Astrocyte (in vitro differentiated cells and primary cell): ENCODE results near the gene C5orf24. TPM values are rescaled to one million over a fixed set of nuclear protein-coding genes. Genes with fewer than 3 reads are reported as not detected.

Source experiments
- DNase-seq: peaks from one replicate; pipeline ENCODE4 v3.0.0-alpha.2; 2010; ENCODE audit warnings: low read depth
- FAIRE-seq: peaks from 2 replicates; lab custom pipeline; 2011; peaks lifted over from hg19 to GRCh38; lab: Jason Lieb, UNC
- H2AFZ ChIP-seq: 2 replicates; pipeline ENCODE4 v1.6.0; 2012; ENCODE audit warnings: low read depth, low read length, inconsistent platforms
- H3K27ac ChIP-seq: 2 replicates; pipeline ENCODE4 v1.5.1; 2011; ENCODE audit warnings: low read depth, low read length, inconsistent platforms
- H3K27me3 ChIP-seq: 2 replicates; pipeline ENCODE4 v1.6.0; 2011; ENCODE audit warnings: low read length, inconsistent platforms; ENCODE audit not compliant: insufficient read depth
- H3K36me3 ChIP-seq: 2 replicates; pipeline ENCODE4 v1.5.1; 2011; ENCODE audit warnings: low read length, inconsistent platforms; ENCODE audit not compliant: insufficient read depth
- H3K4me1 ChIP-seq: 2 replicates; pipeline ENCODE4 v1.5.1; 2011; ENCODE audit warnings: low read length, inconsistent platforms; ENCODE audit not compliant: insufficient read depth
- H3K4me2 ChIP-seq: 2 replicates; pipeline ENCODE4 v1.6.0; 2012; ENCODE audit warnings: low read length, inconsistent platforms
- H3K4me3 ChIP-seq: 2 replicates; pipeline ENCODE4 v1.5.1; 2011; ENCODE audit warnings: low read depth, mild to moderate bottlenecking, low read length, inconsistent platforms; ENCODE audit not compliant: insufficient read depth
- H3K79me2 ChIP-seq: 2 replicates; pipeline ENCODE4 v1.6.0; 2012; ENCODE audit warnings: mild to moderate bottlenecking, low read length, inconsistent platforms; ENCODE audit not compliant: insufficient read depth
- H3K9ac ChIP-seq: 2 replicates; pipeline ENCODE4 v1.6.0; 2012; ENCODE audit warnings: mild to moderate bottlenecking, low read length, inconsistent platforms
- H3K9me3 ChIP-seq: 2 replicates; pipeline ENCODE4 v1.5.1; 2012; ENCODE audit warnings: low read depth, mild to moderate bottlenecking, low read length, inconsistent platforms; ENCODE audit not compliant: insufficient read depth
- H4K20me1 ChIP-seq: 2 replicates; pipeline ENCODE4 v1.6.0; 2012; ENCODE audit warnings: low read length, inconsistent platforms; ENCODE audit not compliant: insufficient read depth
- H3K27ac Mint-ChIP-seq: one replicate; pipeline ENCODE4 v1.8.0; 2021; ENCODE audit warnings: mild to moderate bottlenecking, mixed read lengths; ENCODE audit not compliant: unreplicated experiment
- H3K27me3 Mint-ChIP-seq: one replicate; pipeline ENCODE4 v1.8.0; 2021; ENCODE audit warnings: low read depth, mixed read lengths; ENCODE audit not compliant: unreplicated experiment
- H3K36me3 Mint-ChIP-seq: one replicate; pipeline ENCODE4 v1.8.0; 2021; ENCODE audit warnings: low read depth, mixed read lengths; ENCODE audit not compliant: unreplicated experiment
- H3K4me1 Mint-ChIP-seq: one replicate; pipeline ENCODE4 v1.8.0; 2021; ENCODE audit warnings: low read depth, mixed read lengths; ENCODE audit not compliant: unreplicated experiment
- H3K4me3 Mint-ChIP-seq: one replicate; pipeline ENCODE4 v1.8.0; 2021; ENCODE audit warnings: mild to moderate bottlenecking, moderate library complexity, mixed read lengths; ENCODE audit not compliant: unreplicated experiment
- H3K9me3 Mint-ChIP-seq: one replicate; pipeline ENCODE4 v1.8.0; 2021; ENCODE audit warnings: mild to moderate bottlenecking, mixed read lengths; ENCODE audit not compliant: unreplicated experiment
- EZH2 ChIP-seq: IDR thresholded peaks from 2 replicates; pipeline ENCODE4 v1.6.1; 2012; ENCODE audit warnings: mild to moderate bottlenecking, low read length, inconsistent platforms; ENCODE audit not compliant: insufficient read depth
- total RNA-seq: library from RNA; stranded (reverse); gene quantifications from 2 replicates; pipeline ENCODE4 v1.2.1, GENCODE V29; 2021
- TF ChIP-seq, protein P1 (sequence below): IDR thresholded peaks from 2 replicates; pipeline ENCODE4 v1.5.1; 2011; ENCODE audit warnings: low read depth, mild to moderate bottlenecking, inconsistent platforms, low read length, moderate library complexity; ENCODE audit not compliant: insufficient read depth

The C5orf24 gene
- total RNA-seq, 1 donor from 2014 or later = 88.4 TPM

DNA sequence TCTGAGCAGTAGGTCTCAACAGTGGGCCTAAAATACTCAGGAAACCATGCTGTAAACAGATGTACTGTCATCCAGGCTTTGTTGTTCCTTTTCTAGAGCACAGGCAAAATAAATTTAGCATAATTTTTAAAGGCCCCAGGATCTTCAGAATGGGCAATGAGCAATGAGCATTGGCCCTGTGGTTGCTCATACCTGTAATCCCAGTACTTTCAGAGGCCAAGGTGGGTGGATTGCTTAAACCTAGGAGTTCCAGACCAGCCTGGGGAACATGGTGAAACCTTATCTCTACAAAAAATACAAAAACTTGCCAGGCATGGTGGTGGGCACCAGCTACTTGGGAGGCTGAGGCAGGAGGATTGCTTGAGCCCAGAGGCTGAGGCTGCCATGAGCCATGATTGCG is 45.7 kb downstream of the C5orf24 start:
- H3K27ac Mint-ChIP-seq = no peak overlapping the region

DNA sequence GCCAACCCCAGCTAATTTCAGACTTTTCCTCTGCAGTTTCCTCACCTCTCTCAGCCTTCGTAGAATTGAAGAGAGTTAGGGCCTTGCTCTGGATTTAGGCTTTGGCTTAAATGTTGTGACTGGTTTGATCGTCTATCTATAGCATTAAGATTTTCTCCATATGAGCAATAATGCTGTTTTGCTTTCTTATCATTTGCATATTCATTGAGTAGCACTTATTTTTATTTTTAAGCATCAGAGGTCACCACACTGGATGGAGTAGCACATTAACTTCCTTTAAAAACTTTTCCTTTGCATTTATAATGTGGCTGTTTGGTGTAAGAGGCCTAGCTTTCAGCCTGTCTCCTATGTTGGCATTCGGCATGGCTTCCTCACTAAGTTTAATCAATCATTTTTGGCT is 46.5 kb downstream of the C5orf24 start:
- no peak overlapping the region for H3K9ac ChIP-seq
- no peak overlapping the region for H3K27ac Mint-ChIP-seq
- H3K27ac ChIP-seq = no peak overlapping the region
- no peaks in the 10 kb centered on the region for H3K36me3 ChIP-seq
- no peak overlapping the region for H3K4me2 ChIP-seq
- no peak overlapping the region for H3K4me3 Mint-ChIP-seq
- no peak overlapping the region for H3K4me3 ChIP-seq
- H3K36me3 Mint-ChIP-seq = peaks cover 18% of the 10 kb centered on the region
- H3K27me3 ChIP-seq = no peaks in the 10 kb centered on the region
- TF ChIP-seq EZH2 = no peak
- TF ChIP-seq, protein P1, sequence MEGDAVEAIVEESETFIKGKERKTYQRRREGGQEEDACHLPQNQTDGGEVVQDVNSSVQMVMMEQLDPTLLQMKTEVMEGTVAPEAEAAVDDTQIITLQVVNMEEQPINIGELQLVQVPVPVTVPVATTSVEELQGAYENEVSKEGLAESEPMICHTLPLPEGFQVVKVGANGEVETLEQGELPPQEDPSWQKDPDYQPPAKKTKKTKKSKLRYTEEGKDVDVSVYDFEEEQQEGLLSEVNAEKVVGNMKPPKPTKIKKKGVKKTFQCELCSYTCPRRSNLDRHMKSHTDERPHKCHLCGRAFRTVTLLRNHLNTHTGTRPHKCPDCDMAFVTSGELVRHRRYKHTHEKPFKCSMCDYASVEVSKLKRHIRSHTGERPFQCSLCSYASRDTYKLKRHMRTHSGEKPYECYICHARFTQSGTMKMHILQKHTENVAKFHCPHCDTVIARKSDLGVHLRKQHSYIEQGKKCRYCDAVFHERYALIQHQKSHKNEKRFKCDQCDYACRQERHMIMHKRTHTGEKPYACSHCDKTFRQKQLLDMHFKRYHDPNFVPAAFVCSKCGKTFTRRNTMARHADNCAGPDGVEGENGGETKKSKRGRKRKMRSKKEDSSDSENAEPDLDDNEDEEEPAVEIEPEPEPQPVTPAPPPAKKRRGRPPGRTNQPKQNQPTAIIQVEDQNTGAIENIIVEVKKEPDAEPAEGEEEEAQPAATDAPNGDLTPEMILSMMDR = no peak
- no peaks in the 10 kb centered on the region for H3K9me3 ChIP-seq
- H2AFZ ChIP-seq = no peak overlapping the region
- H3K4me1 Mint-ChIP-seq = no peaks in the 10 kb centered on the region
- H3K79me2 ChIP-seq = peaks cover 7% of the 10 kb centered on the region
- DNase-seq (no peak), FAIRE-seq (no peak)
- peaks cover 2% of the 10 kb centered on the region for H3K9me3 Mint-ChIP-seq
- H4K20me1 ChIP-seq = peaks cover 33% of the 10 kb centered on the region
- no peaks in the 10 kb centered on the region for H3K4me1 ChIP-seq
- no peaks in the 10 kb centered on the region for H3K27me3 Mint-ChIP-seq

More for the DNA sequence above, 45.7 kb downstream of the C5orf24 start:
- Histone ChIP-seq H3K27me3 (no peaks in the 10 kb centered on the region), H3K79me2 (peaks cover 11% of the 10 kb centered on the region), H3K9me3 (no peaks in the 10 kb centered on the region), H3K4me2 (no peak overlapping the region), H4K20me1 (peaks cover 37% of the 10 kb centered on the region), H2AFZ (no peak overlapping the region), H3K36me3 (no peaks in the 10 kb centered on the region), H3K27ac (no peak overlapping the region), H3K4me1 (no peaks in the 10 kb centered on the region), H3K9ac (no peak overlapping the region), H3K4me3 (no peak overlapping the region)
- H3K9me3 Mint-ChIP-seq = peaks cover 2% of the 10 kb centered on the region
- no peak overlapping the region for H3K4me3 Mint-ChIP-seq
- peaks cover 18% of the 10 kb centered on the region for H3K36me3 Mint-ChIP-seq
- no peak for TF ChIP-seq EZH2
- TF ChIP-seq, protein P1 = no peak
- H3K4me1 Mint-ChIP-seq = no peaks in the 10 kb centered on the region
- DNase-seq (no peak), FAIRE-seq (no peak)
- no peaks in the 10 kb centered on the region for H3K27me3 Mint-ChIP-seq

DNA sequence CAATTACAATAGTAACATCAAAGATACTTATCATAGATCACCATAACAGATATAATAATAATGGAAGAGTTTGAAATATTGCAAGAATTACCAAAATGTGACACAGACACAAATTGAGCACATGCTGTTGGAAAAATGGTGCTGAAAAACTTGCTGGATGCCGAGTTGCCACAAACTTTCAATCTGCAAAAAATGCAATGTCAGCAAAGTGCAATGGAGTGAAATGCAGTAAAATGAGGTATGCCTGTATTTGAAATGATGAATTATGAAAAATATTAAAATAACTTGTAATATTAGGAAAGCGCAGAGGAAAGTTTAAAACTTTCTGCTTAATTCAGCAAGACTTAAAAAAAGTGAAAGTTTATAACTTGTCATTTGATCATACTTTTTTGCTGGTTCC is 47.2 kb downstream of the C5orf24 start:
- no peaks in the 10 kb centered on the region for H3K27me3 ChIP-seq
- no peak overlapping the region for H3K9ac ChIP-seq
- H3K27ac ChIP-seq = no peak overlapping the region
- H3K4me1 ChIP-seq = no peaks in the 10 kb centered on the region
- no peak overlapping the region for H2AFZ ChIP-seq
- Mint-ChIP-seq H3K36me3 (peaks cover 18% of the 10 kb centered on the region), H3K27ac (no peak overlapping the region), H3K4me1 (no peaks in the 10 kb centered on the region), H3K27me3 (no peaks in the 10 kb centered on the region), H3K9me3 (peaks cover 2% of the 10 kb centered on the region), H3K4me3 (no peak overlapping the region)
- H3K79me2 ChIP-seq = peaks cover 3% of the 10 kb centered on the region
- peaks cover 27% of the 10 kb centered on the region for H4K20me1 ChIP-seq
- no peaks in the 10 kb centered on the region for H3K36me3 ChIP-seq
- FAIRE-seq (no peak), DNase-seq (no peak)
- H3K9me3 ChIP-seq = no peaks in the 10 kb centered on the region
- no peak for TF ChIP-seq EZH2
- TF ChIP-seq, protein P1 = no peak
- H3K4me3 ChIP-seq = no peak overlapping the region
- H3K4me2 ChIP-seq = no peak overlapping the region
